Islet precursor cell (in vitro differentiated cells): ENCODE measurements around the gene BDH2.
A peak's percentile ranks its signal among the peaks of the same experiment; 100 is the strongest.

Experiments
- DNase-seq: peaks from one replicate; pipeline ENCODE4 v3.0.0-alpha.2; 2018

BDH2 gene

GRCh38 chr4:103079621-103080020 lies 20.0 kb downstream of the BDH2 start:
- DNase-seq = no peak

- no peak for DNase-seq
Observed at GRCh38 chr4:103076747-103077347, 22.8 kb downstream of the BDH2 start, which contains the start of gene SLC9B2. Gene SLC9B2 (minus strand): TSS chr4:103076761. CDS start chr4:103067550, 9,211 bp downstream.

GRCh38 chr4:103075894-103076746 lies 23.5 kb downstream of the BDH2 start:
- DNase-seq = peak; percentile 78

GRCh38 chr4:103075435-103075893 lies 24.2 kb downstream of the BDH2 start:
- DNase-seq = no peak

GRCh38 chr4:103074744-103075434 lies 24.7 kb downstream of the BDH2 start:
- DNase-seq = no peak

- no peak for DNase-seq
Observed at GRCh38 chr4:103073792-103074438, 25.7 kb downstream of the BDH2 start.

- DNase-seq = no peak
Observed at GRCh38 chr4:103067841-103068547, 31.6 kb downstream of the BDH2 start.

GRCh38 chr4:103060453-103061148 lies 39.0 kb downstream of the BDH2 start:
- DNase-seq = no peak

- no peak for DNase-seq
Observed at GRCh38 chr4:103054030-103054429, 45.6 kb downstream of the BDH2 start.

GRCh38 chr4:103052779-103053178 lies 46.9 kb downstream of the BDH2 start:
- DNase-seq = no peak

- DNase-seq = no peak
Observed at GRCh38 chr4:103052145-103052544, 47.5 kb downstream of the BDH2 start.

GRCh38 chr4:103050736-103051436 lies 48.7 kb downstream of the BDH2 start:
- no peak for DNase-seq

GRCh38 chr4:103046416-103047290 lies 53.0 kb downstream of the BDH2 start:
- DNase-seq = peak; percentile 64

- no peak for DNase-seq
Observed at GRCh38 chr4:103044183-103044582, 55.5 kb downstream of the BDH2 start.

GRCh38 chr4:103036169-103036568 lies 63.5 kb downstream of the BDH2 start:
- DNase-seq = no peak

- DNase-seq = peak; percentile 81
Observed at GRCh38 chr4:103032574-103032973, 67.1 kb downstream of the BDH2 start.

GRCh38 chr4:103030791-103031190 lies 68.8 kb downstream of the BDH2 start:
- no peak for DNase-seq

- DNase-seq = no peak
Observed at GRCh38 chr4:103029300-103029699, 70.3 kb downstream of the BDH2 start.
